GM18508 (cell line): Measurements from ENCODE around the gene ADAD2.
"Not testable (repeated sequence)": the region's sequence is repeated elsewhere in the genome, so short reads cannot be mapped to it uniquely, and the experiment has no call there.

Experiments
- ATAC-seq: cut with Tn5 transposase; IDR thresholded peaks from one replicate; pipeline ENCODE4 v1.9.1; 2021; ENCODE audit warnings: moderate number of reproducible peaks; ENCODE audit not compliant: insufficient read depth, unreplicated experiment

The ADAD2 gene

GRCh38 chr16:84195201-84196093 lies 4.5 kb downstream of the ADAD2 start:
- ATAC-seq, result no peak

- ATAC-seq, result no peak
These were observed 5.1 kb downstream of the ADAD2 start for GRCh38 chr16:84196101-84196500.

DNA sequence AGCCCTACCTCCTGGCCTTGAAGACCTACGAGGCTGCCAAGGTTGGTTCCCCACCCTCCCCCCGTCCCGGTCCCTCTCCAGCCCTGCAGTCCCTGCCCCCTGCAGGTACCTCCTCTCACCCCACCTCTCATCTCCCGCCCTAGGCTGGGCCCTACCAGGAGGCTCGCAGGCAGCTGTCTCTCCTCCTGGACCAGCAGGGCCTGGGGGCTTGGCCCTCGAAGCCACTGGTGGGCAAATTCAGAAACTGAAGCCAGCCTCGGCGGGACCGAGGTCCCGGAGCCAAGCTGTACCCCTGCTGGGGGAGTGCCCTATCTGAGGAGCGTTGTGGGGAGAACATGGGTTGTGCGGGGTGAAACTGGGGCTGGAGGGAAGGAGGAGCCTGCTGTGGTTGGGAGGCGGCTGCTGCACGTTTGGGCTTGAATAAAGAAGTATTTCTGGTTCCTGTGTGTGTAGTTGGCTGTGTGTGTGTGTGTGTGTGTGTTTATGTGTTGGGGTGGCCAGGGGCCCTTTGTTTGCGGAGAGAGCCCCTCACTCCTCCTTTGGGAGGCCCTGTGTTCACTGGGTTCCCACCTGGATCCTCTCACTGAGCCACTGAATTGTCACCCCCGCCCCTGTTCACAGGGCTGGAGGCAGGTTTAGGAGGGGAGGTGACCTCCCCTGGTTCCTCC lies 5.9 kb downstream of the ADAD2 start:
- no peak for ATAC-seq

DNA sequence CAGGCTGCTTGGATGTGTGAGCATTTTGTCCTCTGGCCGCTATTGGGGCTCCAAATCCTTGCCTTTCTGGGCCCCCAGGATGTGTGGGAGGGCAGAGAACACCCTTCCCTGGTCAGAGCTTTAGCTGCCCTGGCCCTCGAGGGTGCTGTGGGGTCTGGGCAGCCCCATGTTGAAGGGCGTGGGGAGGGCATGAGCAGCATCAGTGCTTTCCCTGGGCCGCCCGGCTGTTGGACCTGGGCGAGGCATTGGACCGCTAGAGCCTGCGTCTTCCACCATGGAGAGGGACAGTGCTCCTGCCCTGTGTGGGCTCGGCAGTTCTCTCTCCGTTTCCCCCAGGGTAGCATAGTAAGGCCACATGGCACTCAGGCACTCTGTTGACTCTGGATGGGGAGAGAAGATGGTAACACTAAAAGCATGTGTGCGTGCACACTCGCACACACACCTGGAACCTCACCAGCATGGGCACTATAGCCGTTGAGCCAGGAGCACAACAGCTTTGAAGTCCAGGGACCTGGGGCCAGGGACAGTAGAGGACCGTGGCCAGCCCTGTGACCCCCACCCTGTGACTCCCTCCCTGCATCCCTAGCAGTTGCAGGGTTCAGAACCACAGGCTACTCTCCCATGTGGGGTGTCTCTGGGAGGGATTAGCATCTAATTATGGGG lies 6.6 kb downstream of the ADAD2 start:
- ATAC-seq, result no peak

DNA sequence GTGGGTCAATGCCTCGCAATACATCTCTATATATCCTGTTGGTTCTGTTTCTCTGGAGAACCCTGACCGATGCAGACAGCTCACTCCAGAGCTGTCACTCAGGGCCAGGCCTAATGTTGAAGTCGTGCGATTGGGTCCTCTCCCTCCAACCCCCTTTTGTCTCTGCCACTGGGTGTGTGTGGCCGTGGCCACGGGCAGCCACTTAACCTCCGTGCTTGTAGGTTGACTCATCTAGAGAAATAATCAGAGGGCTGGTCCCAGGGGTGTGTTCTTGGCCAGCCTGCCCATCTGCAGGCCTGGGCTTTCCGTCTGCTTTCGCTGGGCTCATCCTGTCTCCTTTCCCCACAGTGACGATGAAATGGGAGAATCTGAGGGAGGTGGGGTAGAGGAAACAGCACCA lies 7.4 kb downstream of the ADAD2 start:
- ATAC-seq, result no peak

DNA sequence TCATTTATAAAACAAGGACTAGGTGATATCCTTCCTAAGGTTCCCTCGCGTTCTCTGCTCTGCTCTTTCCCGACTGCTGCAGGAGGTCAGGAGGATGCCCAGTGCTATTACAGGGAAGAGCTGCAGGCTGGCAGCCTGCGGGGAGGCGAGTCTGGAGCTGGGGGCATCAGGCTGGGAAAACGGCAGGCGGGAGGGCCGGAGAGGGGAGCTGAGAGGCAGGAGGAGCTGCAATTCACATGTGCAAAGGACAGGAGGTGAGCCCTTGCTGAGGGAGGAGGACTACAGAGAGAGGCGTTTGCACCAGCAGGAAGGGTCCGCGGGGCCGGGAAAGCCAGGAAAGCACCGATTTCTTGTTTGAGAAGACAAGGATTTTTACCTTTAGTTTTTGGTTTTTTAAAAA lies 8.1 kb downstream of the ADAD2 start:
- ATAC-seq, result no peak

- no peak for ATAC-seq
These were observed 8.9 kb downstream of the ADAD2 start for GRCh38 chr16:84199861-84200260.

DNA sequence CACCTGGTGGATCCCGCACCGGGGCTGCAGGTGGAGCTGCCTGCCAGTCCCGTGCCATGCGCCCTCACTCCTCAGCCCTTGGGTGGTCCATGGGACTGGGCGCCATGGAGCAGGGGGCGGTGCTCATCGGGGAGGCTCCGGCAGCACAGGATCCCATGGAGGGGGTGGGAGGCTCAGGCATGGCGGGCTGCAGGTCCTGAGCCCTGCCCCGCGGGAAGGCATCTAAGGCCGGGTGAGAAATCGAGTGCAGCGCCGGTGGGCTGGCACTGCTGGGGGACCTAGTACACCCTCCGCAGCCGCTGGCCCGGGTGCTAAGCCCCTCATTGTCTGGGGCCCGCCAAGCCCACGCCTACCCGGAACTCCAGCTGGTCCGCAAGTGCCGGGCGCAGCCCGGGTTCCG lies 13.6 kb downstream of the ADAD2 start:
- not testable (repeated sequence) for ATAC-seq

DNA sequence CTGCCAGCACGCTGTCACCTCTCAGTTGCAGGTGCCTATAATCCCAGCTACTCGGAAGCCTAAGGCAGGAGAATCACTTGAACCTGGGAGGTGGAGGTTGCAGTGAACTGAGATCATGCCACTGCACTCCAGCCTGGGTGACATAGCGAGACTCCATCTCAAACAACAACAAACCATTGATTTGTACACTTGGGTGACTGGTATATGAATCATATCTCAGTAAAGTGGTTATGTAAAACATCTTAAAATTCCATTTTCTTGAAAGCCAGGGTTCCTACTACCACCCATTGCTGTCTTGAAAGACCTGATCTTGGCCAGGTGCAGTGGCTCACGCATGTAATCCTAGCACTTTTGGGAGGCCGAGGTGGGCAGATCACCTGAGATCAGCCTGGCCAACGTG lies 14.2 kb downstream of the ADAD2 start:
- ATAC-seq, result not testable (repeated sequence)

- no peak for ATAC-seq
These were observed 15.2 kb downstream of the ADAD2 start for GRCh38 chr16:84205976-84206691.

DNA sequence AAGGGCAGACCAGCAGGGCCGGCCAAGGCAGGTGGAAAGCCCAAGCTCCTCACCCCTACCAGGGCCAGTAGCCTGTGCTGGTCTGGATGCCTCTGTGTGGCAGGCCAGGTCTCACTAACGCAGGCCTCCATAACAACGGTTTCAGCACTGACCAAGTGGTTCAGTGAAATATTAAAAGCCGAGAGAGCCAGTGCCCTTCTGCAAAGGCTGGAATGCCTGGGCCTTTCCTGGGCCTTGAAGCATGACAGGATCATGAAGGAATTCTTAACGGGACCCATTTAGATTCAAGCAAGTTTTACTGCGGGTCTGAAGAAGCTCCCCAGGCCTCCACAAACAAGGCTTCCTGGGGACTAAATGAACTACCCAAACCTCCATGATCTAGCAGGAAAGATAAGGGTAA lies 16.3 kb downstream of the ADAD2 start:
- ATAC-seq, result no peak

DNA sequence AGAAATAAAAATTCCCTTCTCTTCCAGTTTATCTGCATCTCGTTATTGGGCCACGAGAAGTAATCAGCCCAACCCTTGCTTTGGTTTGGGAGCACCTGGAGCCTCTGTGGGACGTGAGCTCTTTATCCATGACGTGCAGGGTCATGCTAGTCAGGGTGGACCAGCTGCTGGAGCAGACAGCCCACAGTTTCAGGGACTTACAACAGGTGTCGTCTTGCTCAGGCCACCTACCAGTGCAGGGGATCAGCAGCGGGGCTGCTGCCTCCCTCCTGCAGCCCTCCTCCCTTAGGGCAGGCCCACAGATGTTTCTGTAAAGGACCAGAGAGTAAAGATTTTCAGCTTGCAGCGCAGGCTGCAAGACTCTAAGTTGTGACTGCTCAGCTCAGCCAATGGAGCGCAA lies 16.9 kb downstream of the ADAD2 start:
- ATAC-seq, result no peak

DNA sequence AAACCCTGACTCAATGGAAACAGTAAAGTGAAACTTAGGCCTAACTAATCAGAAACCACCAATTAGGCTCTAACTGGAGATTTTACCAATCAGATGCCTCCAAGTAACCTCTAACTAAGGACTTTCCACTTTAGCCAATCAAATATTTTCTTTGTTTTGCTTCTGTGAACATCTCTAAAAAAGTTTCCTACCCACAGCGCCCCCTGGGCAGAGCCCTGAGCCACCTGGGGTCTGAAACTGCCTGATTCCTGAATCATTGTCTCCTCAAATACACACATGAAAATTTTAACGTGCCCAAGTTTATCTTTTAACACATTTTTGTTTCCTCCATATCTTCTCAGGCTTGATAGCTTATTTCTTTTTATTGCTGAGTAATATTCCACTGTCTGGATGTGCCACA lies 19.0 kb downstream of the ADAD2 start:
- ATAC-seq, result no peak

DNA sequence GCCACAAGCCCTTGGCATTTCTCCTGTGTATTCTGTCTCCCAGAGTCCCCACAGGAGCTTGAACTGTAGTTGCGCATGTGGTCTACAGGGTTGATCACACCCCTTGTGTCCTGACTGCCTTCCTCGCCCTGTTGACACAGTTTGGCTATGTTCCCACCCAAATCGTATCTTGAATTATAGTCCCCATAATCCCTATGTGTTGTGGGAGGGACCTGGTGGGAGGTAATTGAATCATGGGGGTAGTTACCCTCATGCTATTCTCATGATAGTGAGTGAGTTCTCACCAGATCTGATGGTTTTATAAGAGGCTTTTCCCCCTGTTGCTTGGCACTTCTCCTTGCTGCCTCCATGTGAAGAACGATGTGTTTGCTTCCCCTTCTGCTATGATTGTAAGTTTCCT lies 21.2 kb downstream of the ADAD2 start:
- ATAC-seq, result no peak

- no peak for ATAC-seq
These were observed 21.7 kb downstream of the ADAD2 start for GRCh38 chr16:84212631-84213030.

GRCh38 chr16:84214451-84215066 lies 23.6 kb downstream of the ADAD2 start:
- ATAC-seq, result no peak

- ATAC-seq, result no peak
These were observed 24.6 kb downstream of the ADAD2 start for GRCh38 chr16:84215531-84215930.

DNA sequence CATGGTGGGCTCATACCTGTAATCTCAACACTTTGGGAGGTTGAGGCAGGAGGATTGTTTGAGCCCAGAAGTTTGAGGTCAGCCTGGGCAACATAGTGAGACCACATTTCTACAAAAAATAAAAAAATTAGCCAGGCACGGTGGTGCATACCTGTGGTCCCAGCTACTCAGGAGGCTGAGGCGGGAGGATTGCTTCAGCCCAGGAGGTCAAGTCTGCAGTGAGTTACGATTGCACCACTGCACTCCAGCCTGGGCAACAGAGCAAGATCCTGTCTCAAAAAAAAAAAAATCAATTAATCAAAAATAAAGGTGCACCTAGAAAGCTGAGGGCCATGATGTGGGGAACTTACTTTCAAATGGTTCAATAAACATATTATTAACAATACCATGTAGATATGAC lies 25.2 kb downstream of the ADAD2 start:
- not testable (repeated sequence) for ATAC-seq

DNA sequence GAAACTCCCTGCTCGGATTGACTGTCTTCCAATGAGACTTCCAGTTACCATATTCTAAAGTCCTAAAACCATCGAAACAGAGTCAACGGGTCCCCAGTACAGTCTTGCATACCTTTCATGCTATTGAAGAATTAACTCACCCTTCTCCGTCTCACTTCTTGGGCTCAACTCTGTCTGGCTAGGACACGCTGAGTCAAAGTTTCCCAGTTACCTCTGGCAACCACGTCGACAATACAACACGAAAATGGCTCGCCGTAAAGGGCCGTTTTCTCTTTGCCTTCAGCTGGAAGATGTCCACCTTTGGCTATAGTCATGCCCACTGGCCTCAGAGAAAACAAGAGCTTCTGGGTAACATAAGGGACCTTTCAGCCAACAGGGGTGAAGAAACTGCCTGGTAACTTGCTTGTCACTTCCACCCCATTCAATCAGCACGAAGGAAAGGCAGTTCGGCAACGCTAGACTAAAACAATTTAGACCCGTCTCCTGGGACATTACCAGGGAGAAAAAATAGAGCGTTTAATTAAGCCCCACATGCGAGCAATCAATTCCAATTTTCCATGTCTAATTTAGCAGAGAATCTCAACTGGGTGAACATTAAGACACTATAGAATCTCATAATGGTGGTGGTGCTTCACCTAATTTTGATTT lies 27.3 kb downstream of the ADAD2 start:
- no peak for ATAC-seq

DNA sequence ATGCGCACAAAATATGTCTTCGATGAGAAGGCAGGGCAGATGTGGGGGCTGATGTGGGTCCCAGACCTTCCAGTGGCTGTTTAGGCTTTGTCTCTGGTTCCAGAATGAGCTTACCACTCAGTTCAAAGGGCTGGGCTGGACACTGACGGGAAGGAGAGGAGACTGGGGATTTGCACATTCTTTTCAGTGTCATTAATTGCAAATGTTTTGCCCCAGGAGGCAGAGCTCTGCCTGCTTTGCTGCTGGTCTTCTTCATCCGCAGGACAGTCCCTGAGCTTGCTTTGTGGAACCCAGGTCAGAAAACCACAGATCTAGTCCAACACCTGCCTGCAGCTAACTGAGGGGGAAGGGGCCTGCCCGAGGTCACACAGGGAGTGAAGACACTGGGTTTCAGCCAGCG lies 28.0 kb downstream of the ADAD2 start:
- no peak for ATAC-seq
